ENCODE results near the gene TMEM182.

TMEM182 gene

GRCh38 chr2:102761763-102762162 lies at the start of gene TMEM182:
TSS of gene TMEM182 (plus strand) at chr2:102762031. CDS start at chr2:102762218, 187 bp downstream.
- DNase-seq = no peak

GRCh38 chr2:102717308-102718018 lies 44.4 kb upstream of the TMEM182 start:
- no peak for DNase-seq

DNA sequence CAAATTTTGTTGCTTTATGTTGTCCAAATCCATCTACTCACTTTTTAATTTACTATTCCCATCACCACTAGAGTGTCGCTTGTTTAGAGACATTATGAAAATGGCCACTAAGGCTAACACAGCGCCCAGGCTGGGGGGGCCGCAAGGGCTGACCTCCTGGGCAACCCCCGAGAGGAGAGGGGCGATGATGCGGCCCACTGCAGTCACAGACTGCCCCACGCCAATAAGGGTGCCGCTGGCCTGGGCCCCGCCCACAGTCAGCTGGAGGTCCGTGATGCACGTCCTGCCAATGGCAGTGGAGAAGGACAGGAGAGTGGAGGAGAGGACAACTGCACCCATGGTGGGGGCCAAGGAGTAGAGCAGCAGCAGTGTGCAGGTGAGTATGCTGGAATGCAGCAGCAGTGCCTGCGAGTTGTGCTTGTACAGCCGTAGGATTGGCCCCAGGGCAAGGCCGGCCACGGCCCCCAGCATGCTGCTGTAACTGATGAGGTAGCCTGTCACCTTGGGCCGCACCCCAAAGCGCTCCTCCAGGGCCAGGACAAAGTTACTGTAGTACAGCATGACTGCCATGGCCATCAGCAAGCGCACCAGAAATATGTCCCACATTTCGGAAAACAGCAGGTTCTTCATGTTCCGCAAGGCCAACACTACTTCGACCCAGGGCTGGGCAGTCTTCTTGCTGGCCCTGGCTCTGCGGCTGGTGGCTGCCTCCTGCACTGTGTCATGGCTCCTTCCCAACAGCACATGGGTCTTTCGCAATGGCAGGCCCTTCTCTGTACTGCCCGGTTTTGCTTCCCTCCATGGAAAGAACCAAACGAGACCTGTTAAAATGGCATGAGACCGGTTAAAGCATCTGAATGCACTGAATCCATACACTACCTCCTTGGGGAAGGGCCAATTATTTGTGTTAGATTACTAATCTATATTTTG lies 43.2 kb upstream of the TMEM182 start:
- no peak for DNase-seq

- DNase-seq = no peak
Observed at GRCh38 chr2:102724016-102724490, 37.8 kb upstream of the TMEM182 start.

DNA sequence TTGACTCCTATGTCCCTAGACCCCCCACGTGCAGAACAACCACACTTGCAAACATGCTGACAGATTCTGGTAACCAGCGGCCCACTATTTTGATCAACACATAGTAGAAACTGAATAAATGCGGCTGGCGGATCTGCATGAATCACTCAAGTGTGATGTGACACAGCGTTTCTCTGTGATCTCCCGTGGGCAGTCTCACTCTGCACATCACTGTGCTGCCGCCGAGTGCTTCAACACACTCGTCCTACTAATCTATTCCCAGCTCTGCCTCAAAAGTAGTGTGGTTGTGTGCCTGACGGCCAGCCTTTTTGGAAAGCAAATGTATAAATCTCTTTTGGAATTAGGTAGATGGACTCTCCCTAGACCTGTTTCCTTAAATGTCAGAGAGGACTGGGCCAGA lies 37.3 kb upstream of the TMEM182 start:
- no peak for DNase-seq

DNA sequence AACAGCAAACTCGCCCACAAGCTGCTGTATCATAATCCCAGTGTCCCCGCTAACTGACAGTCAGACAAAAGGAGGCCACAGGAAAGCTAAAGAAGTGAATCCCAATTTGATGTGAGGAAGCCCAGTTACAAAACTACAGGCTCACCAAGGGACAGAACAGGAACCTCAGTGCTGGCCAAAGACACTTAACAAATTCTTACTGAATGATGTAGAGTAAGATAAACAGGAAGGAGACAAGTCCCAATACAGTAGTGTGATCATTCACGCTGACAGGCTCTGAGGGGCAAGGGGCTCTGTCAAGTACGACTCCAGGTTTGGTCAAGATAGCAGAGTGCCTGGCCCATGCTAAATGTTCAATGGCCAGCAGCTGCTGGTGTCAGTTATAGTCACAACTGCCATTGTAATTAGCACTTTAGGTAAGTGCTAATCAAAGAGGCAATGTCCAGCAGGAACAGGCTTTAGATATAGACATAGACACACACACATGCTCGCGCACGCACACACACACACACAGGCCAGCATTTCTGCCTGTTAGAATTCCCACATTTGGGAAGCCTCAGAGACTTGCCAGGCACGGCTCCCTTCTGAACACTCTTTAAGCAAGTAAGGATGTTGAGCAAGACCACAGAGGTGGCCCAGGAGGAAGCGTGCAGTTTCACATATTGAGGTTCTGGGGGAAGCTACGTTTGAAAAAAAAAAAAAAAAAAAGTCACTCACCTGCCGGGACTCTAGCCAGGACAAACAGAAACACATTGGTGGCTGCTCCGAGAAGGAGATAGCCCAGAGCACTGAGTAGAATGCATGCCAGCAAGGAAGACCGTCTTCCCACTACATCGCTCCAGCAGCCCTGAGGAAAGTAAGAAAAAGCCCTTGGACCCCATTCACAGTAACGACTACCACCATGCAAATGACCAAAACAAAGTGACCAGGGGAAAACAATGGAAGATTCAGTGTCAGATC lies 35.4 kb upstream of the TMEM182 start:
- no peak for DNase-seq

GRCh38 chr2:102735416-102736109 lies 26.3 kb upstream of the TMEM182 start:
- no peak for DNase-seq

GRCh38 chr2:102736110-102736409 lies 25.8 kb upstream of the TMEM182 start:
- DNase-seq = no peak

DNA sequence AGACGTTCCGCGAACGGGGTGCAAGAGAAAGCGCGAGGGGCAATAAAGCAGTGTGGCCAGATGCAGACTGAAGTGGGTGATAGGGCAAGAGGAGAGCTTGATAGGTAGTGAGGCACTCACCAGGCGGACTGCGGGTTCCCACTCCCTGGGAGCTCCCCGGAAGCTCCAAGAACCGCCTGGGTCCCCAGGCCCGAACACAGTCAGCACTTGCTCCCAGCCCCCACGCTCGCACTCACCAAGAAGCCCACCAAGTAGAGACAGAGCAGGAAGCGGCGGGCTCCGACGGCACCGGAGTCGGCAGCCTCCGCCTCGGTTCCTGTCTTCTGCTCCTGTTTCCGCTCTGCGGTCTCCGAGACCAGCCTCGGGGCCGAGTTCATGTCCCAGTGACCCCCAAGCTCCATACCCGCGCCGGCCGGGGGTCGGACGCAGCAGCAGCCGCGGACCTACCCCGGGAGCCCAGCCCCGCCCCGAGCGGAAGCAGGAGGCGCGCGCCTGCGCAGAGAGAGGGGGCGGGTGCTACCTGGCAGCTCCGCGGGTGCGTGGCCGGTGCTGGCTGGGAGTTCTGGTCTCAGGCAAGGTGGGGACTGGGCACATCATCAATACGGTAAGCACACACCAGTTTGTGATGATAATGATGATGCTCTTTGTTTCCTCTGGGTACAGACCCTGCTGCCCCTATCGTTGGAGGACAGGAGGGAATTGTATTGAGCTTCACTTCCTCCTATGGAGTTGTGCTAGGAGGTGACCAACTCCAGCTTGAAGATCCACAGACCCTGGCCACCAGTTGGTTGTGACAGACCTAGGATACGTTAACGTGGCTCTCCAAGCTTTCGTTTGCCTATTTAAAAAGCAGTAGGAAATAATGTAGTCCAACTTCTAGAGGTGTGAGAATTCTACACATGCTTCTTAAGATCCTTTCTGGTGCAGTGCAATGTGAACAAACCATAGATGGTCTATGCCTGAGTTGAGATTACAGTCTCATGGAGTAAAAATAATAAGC lies 25.1 kb upstream of the TMEM182 start:
- DNase-seq = peak; percentile 50 to 71

GRCh38 chr2:102737431-102737830 lies 24.4 kb upstream of the TMEM182 start:
- DNase-seq = no peak

- DNase-seq = no peak
Observed at GRCh38 chr2:102743259-102743658, 18.6 kb upstream of the TMEM182 start.

- DNase-seq = no peak
Observed at GRCh38 chr2:102748107-102748506, 13.7 kb upstream of the TMEM182 start.

DNA sequence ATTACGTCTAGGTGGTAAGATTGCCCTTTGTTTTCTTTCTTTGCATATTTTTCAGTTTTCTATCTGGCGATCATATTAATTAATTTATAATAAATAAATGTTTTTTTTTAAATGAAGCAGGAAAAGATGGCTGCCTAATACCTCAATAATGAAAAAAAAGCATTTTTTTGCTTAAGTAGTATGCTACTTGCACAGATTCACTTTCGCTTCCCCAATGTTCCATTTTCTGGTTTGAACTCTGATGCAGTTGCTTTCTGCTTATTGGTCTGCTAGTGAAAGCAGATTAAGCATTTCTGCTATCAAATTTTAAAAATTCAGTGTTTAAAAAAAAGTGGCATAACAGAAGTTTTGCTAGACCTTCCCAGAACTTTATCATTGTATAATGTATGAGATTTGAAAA lies 11.9 kb upstream of the TMEM182 start:
- peak in 1 of 2 donors; percentile 17 for DNase-seq

- peak; percentile 62 to 84 for DNase-seq
Observed at GRCh38 chr2:102753563-102754159, 8.2 kb upstream of the TMEM182 start.

GRCh38 chr2:102754456-102755145 lies 7.2 kb upstream of the TMEM182 start:
- no peak for DNase-seq

GRCh38 chr2:102755284-102755683 lies 6.5 kb upstream of the TMEM182 start:
- no peak for DNase-seq

DNA sequence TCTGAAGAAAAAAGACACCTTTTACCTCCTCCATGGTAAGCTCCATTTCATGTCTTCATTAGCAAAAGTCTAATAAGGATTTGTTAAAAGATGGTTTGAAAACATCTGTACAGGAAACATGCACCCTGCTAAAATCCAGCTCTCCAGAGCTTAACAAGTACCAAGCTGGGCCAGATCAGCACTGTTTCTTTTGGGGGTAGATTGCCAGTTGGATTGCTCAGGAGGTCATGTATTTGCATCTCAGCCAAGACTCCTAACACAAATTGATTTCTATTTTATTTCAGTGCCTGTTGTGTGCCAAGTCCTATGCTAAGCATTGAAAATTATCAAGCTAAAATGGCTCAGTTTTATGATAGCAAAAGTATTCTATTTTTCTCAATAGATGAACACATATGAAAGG lies 3.4 kb upstream of the TMEM182 start:
- no peak for DNase-seq

DNA sequence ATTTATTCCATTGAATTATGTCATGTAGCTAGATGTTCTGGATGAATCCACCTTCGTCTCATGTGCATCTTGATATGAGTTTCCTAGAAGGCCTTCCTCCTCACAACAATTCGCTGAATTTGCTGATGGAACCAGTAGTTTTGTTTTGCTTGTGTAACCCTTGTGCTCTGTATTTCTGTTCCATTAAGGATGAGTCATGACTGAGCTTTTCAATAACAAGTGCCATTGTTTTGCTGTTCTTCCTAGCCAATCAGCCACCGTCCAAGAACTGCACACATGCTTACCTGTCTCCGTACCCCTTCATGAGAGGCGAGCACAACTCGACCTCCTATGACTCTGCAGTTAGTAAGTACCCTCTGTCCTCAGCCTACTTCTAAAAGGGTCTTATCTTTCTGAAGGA lies 2.3 kb downstream of the TMEM182 start:
- DNase-seq = no peak

DNA sequence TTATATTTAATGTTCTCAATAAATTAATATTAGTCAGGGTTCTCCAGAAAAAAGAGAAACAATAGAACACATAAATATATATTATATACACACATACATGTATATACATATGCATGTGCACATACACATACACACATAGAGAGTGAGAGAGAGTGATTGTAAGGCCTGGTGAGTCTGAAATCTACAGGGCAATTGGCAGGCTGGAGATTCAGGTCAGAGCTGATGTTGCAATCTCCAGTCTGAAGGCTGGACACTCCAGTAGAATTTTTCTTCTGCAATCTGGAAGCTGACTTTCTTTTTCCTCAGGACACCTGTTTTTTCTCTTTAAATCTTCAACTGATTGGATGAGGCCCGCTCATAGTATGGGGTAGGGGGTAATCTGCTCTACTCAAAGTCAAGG lies 3.2 kb downstream of the TMEM182 start:
- no peak for DNase-seq

GRCh38 chr2:102768253-102768652 lies 6.4 kb downstream of the TMEM182 start:
- DNase-seq = no peak
